Activated CD4-positive, alpha-beta T cell treated with anti-CD3 and anti-CD28 coated beads, Interleukin-2, amount 10 ng/mL, durations not matched to agents 24 days and 14 days (primary cell): ENCODE measurements around the gene NPB. TPM values are rescaled to one million over a fixed set of nuclear protein-coding genes. Genes with fewer than 3 reads are reported as not detected.
A peak's percentile ranks its signal among the peaks of the same experiment; 100 is the strongest.

Experiments used
- DNase-seq: peaks from one replicate; pipeline ENCODE4 v3.0.0; 2022
- H3K27ac Mint-ChIP-seq: one replicate; pipeline ENCODE4 v1.8.0; 2022; ENCODE audit warnings: mild to moderate bottlenecking, mixed read lengths
- H3K27me3 Mint-ChIP-seq: one replicate; pipeline ENCODE4 v1.8.0; 2022; ENCODE audit warnings: mixed read lengths
- H3K36me3 Mint-ChIP-seq: one replicate; pipeline ENCODE4 v1.8.0; 2022; ENCODE audit warnings: low read depth, mild to moderate bottlenecking, mixed read lengths
- H3K4me1 Mint-ChIP-seq: one replicate; pipeline ENCODE4 v1.8.0; 2021; ENCODE audit warnings: mixed read lengths
- H3K4me3 Mint-ChIP-seq: one replicate; pipeline ENCODE4 v1.8.0; 2022; ENCODE audit warnings: mild to moderate bottlenecking, moderate library complexity, mixed read lengths
- H3K9me3 Mint-ChIP-seq: one replicate; pipeline ENCODE4 v1.8.0; 2021; ENCODE audit warnings: mixed read lengths
- intact Hi-C: fragments of 100-400 bp; cut with micrococcal nuclease; formaldehyde crosslinking; loops from one replicate; pipeline ENCODE4 v1.15.1; 2023
- total RNA-seq: library from RNA; stranded (reverse); gene quantifications from 2 replicates; pipeline ENCODE4 v1.2.3, GENCODE V29; 2022

Gene NPB
- total RNA-seq, result 0.30 and 0.40 TPM in 2 replicates

DNA sequence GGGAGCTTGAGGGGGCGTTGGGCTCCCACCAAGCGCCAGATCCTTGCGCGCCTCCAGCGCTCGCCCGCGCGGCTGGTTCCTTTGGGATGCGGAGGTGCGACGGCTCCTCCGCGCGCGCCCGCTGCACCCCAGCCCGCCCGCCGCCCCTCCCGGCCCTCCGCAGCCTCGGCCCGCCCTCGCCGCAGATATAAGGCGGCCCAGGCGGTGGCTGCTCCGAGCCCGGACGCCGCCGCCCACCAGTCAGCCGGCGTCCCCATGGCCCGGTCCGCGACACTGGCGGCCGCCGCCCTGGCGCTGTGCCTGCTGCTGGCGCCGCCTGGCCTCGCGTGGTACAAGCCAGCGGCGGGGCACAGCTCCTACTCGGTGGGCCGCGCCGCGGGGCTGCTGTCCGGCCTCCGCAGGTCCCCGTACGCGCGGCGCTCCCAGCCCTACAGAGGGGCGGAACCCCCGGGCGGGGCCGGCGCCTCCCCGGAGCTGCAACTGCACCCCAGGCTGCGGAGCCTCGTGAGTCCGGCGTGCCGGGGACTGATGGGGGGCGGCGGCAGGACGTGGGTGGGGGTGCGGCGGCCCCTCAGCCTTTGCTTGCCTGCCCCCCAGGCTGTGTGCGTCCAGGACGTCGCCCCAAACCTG, at the start of gene NPB:
TSS of gene NPB (plus strand) at position 216 of the 630 bp plus-strand sequence. CDS start at position 256, 40 bp downstream.
- H3K27ac Mint-ChIP-seq, result no peak within 1 kb of the TSS
- peaks cover 20% of the 10 kb centered on the region for H3K36me3 Mint-ChIP-seq
- H3K9me3 Mint-ChIP-seq, result no peaks in the 10 kb centered on the region
- peaks cover 7% of the 10 kb centered on the region for H3K27me3 Mint-ChIP-seq
- peak within 1 kb of the TSS; percentile 3 for H3K4me3 Mint-ChIP-seq
- no peak for DNase-seq
- intact Hi-C loops, result no loop called here
- H3K4me1 Mint-ChIP-seq, result peaks cover 2% of the 10 kb centered on the region

DNA sequence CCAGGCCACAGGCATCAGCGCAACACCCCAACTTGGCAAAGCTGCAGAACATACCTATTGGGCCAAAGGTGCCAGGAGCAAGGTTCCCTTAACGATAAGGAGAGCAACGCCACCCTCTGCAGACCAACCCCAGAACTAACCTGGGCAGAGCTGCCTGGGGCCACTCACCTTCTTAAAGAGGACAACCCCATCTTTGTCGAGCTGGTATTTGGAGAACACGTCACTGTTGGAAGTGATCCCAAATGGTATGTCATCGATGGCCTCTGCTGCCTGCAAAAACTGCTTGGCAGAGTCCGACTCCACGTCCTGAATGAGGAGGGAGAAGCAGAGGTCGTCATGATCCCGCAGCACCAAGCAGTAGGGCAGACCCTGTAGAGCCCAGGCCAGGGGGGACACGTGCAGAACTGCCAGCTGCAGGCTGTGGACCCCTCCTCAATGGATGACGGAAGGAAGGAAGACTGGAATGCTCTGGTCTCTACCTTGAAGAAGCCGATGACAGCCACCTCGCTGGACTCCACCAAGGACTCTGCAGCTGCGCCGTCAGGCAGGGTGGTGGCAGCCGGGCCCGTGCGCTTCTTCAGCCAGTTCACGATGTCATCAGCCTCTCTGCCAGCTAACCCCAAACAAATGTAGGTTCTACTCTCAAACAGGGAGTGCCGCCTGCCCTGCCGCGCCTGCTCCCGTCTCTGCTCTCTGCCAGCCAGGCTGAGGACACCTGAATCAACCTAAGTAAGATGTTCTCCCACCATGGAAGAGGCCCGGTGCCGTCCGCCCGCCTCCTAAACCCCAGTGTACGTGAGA, 46.9 kb upstream of the NPB start:
- no peak overlapping the region for H3K27ac Mint-ChIP-seq
- H3K4me3 Mint-ChIP-seq, result no peak overlapping the region
- peaks cover 29% of the 10 kb centered on the region for H3K4me1 Mint-ChIP-seq
- H3K9me3 Mint-ChIP-seq, result no peaks in the 10 kb centered on the region
- peaks cover 71% of the 10 kb centered on the region for H3K36me3 Mint-ChIP-seq
- no peaks in the 10 kb centered on the region for H3K27me3 Mint-ChIP-seq
- intact Hi-C loops, result no loop called here
- peak; percentile 63 for DNase-seq

- H3K4me1 Mint-ChIP-seq, result peaks cover 36% of the 10 kb centered on the region
- H3K4me3 Mint-ChIP-seq, result peak overlapping the region; percentile 92
- H3K36me3 Mint-ChIP-seq, result peaks cover 60% of the 10 kb centered on the region
- no peak for DNase-seq
- peak overlapping the region; percentile 56 for H3K27ac Mint-ChIP-seq
- H3K27me3 Mint-ChIP-seq, result no peaks in the 10 kb centered on the region
- no peaks in the 10 kb centered on the region for H3K9me3 Mint-ChIP-seq
- intact Hi-C loops, result no loop called here
These were observed 43.7 kb upstream of the NPB start for GRCh38 chr17:81858170-81858966.

GRCh38 chr17:81858967-81859905, 42.8 kb upstream of the NPB start:
- peaks cover 59% of the 10 kb centered on the region for H3K36me3 Mint-ChIP-seq
- H3K9me3 Mint-ChIP-seq, result no peaks in the 10 kb centered on the region
- H3K27ac Mint-ChIP-seq, result peak overlapping the region; percentile 88
- H3K4me1 Mint-ChIP-seq, result peaks cover 43% of the 10 kb centered on the region
- peak; percentile 59 for DNase-seq
- no peaks in the 10 kb centered on the region for H3K27me3 Mint-ChIP-seq
- H3K4me3 Mint-ChIP-seq, result peak overlapping the region; percentile 92
- intact Hi-C loops, result no loop called here

DNA sequence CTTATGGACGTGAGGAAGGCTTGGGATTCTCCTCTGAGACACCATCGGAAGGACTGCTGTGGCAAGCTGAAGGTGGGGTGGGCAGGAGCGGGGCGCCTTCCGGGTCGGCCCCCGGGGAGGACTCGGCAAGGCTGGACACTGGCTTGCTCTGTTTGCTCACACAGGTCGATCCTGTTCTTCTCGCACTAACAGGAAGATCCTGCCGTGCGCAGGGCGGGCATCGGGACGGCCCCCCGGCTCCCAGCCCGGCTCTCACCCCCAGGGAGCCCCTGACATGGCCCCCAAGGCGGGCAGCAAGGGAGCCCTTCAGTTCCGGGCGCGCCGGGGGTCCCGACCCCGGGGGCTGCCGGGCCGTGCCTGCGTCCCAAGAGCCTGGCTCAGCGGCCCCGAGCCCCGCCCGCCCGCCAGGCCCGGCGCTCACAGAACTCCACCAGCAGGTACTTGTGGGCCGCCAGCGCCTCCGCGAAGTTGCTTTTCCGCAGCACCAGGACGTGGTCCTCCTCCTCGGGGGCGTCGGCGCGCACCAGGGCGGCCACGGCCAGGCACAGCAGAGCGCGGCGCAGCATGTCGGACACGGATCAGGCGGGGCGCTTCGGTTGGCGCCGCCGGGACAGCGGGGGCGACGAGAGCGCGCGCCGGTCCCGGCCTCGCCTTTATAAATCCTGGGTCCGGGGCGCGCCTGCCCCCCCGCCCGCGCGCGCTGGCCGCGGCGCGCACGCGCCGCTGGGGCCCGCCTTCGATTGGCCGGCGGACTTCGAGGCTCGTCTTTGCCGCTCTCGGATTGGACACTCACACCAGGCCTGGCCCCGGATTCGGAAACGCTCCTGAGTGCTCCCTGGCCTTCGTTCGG, 41.9 kb upstream of the NPB start, which contains the start of gene P4HB:
TSS of gene P4HB (minus strand) at position 630 of the 850 bp plus-strand sequence. CDS start at position 566, 64 bp downstream.
- peaks cover 59% of the 10 kb centered on the region for H3K36me3 Mint-ChIP-seq
- peaks cover 43% of the 10 kb centered on the region for H3K4me1 Mint-ChIP-seq
- H3K27ac Mint-ChIP-seq, result peak within 1 kb of the TSS; percentile 98
- no peaks in the 10 kb centered on the region for H3K9me3 Mint-ChIP-seq
- peak within 1 kb of the TSS; percentile 96 for H3K4me3 Mint-ChIP-seq
- intact Hi-C loops, result loop anchor here (1.0 to 5.0 kb wide), 4 partner anchors 117 to 238 kb away; partner anchors contain the start of genes ASPSCR1, CENPX, FASN and LRRC45
- no peaks in the 10 kb centered on the region for H3K27me3 Mint-ChIP-seq
- DNase-seq, result peak; percentile 80

DNA sequence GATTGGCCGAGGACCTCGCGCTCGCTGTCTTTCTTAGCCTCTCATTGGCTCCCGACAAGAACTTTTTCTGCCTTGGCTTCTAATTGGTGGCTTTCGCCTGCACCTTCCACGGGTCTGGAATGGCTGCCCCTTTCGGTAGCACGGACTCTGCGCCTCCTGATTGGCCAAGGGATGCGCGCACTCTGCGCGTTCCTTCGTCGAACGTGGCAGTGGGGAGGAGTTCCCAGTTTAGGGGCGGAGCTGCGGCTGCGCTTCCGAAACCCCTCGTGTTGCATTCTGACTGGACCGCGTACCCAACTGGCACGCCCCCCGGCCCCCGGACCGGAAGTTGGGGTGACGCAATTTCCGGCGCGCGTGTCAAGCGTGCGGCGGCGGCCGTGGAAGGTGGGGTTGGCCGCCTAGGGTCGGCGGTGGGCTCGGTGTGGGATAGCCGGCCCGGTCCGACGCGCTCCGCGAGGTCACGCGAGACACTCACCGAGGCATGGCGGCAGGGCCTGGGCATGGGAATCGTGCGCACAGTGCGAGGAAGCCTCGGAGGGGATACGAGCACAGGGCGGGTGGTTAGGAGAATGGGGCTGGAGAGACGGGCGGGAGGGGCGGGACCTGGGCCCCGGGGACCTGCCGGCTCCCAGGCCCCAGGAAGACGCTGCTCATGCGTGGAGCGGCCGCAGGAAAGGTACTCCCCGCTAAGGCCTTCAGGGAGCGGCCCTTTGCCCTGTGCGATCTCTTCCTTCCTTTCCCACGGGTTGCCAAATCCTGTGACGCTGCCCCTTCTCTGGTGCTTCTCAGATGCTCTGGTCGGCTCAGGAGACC, 41.1 kb upstream of the NPB start:
- peak; percentile 100 for DNase-seq
- intact Hi-C loops, result loop anchor here (1.0 to 5.0 kb wide), 7 partner anchors 9 to 237 kb away; partner anchors contain the start of genes ALYREF, ANAPC11, ASPSCR1 and CENPX
- H3K27me3 Mint-ChIP-seq, result no peaks in the 10 kb centered on the region
- H3K36me3 Mint-ChIP-seq, result peaks cover 56% of the 10 kb centered on the region
- peak overlapping the region; percentile 96 for H3K4me3 Mint-ChIP-seq
- peaks cover 44% of the 10 kb centered on the region for H3K4me1 Mint-ChIP-seq
- peak overlapping the region; percentile 98 for H3K27ac Mint-ChIP-seq
- H3K9me3 Mint-ChIP-seq, result no peaks in the 10 kb centered on the region

DNA sequence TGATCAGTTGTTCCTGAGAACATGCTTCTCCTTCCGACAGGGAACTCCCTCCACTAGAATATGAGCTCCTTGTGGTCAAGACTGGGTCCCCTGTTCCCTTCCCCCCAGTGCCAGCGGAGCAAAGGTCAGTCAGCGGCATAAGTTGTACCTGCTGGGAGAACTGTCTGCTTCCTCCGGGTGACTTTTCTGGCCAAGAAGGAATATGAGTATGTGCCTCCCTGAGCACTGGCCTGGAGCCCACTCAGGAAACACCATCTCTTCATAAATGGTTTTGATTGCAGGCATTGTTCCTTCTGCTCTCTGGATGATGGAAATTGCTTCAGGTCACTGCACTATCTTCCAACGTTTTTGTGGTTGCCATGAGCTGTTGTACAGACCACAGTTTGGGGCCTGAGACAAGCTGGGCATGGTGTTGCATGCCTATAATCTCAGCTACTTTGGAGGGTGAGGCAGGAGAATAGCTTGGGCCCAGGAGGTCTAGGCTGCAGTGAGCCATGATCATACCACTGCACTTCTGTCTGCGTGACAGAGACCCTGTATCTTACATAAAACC, 38.8 kb upstream of the NPB start:
- peak overlapping the region; percentile 49 for H3K27ac Mint-ChIP-seq
- H3K27me3 Mint-ChIP-seq, result no peaks in the 10 kb centered on the region
- intact Hi-C loops, result loop anchor here (5.0 kb wide), 2 partner anchors 114 to 159 kb away; partner anchors contain the start of genes ASPSCR1, CENPX and LRRC45
- H3K4me1 Mint-ChIP-seq, result peaks cover 46% of the 10 kb centered on the region
- DNase-seq, result no peak
- peak overlapping the region; percentile 76 for H3K4me3 Mint-ChIP-seq
- no peaks in the 10 kb centered on the region for H3K9me3 Mint-ChIP-seq
- peaks cover 50% of the 10 kb centered on the region for H3K36me3 Mint-ChIP-seq

DNA sequence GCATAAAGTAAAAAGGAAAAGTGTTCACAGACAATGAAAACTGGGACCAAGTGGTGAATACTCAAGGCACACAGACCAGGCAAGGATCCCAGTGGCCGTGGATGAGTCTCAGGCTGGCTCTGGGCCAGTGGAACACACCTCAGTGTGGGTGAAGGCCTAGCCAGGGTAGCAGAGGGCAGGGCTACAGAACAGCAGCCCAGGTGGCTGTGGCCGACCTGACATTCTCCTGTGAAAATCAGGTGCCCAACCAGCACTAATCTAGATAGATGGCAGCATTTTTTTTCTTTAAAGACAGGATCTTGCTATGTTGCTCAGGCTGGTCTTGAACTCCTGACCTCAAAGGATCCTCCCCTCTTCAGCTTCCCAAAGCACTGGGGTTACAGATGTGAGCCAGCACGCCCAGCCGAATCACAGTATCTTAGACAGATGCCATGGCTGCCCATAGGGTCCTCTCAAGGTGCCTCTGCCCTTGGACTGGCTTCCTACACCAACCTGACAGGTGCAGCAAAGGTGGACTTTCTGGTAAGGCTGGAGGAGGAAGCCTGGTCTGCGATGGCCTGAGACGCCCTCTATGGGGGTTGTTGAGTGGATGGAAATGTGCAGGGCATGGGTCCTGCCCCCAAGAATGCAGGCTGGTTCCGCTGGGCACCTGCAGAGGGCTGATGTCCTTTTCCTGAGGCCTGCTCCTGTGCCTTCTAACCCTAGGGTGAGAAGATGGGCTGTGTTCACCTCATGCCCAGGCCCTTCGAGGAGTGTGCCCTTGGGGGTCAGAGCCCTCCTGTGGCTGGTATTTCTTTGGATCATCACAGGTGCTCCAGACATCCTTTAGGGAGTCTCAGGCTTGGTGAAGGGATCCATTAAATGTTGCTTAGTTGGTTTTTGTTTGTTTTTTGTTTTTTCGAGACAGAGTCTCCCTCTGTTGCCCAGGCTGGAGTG, 37.9 kb upstream of the NPB start:
- peak overlapping the region; percentile 49 for H3K27ac Mint-ChIP-seq
- intact Hi-C loops, result loop anchor here (5.0 kb wide), 2 partner anchors 113 to 158 kb away; partner anchors contain the start of genes ASPSCR1, CENPX and LRRC45
- no peaks in the 10 kb centered on the region for H3K27me3 Mint-ChIP-seq
- no peaks in the 10 kb centered on the region for H3K9me3 Mint-ChIP-seq
- no peak for DNase-seq
- H3K4me3 Mint-ChIP-seq, result no peak overlapping the region
- peaks cover 40% of the 10 kb centered on the region for H3K4me1 Mint-ChIP-seq
- peaks cover 46% of the 10 kb centered on the region for H3K36me3 Mint-ChIP-seq

DNA sequence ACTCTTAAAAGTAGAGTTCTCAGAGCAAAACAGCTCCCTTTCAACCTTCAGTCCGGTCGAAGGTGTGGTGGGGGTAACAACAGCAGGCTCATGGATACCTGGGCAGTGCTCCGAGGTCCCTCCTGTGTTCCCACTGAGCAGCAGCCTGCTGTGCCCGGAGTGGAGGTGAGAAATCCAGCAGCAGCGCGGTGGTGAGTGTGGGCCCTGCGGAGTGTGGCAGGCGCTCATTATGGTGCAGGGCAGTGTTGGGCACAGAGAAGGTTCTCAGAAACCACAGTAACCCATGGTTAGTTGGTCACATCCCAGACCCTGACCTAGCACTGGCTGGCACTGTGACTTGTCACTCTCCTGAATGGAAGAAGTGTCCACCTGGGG, 36.7 kb upstream of the NPB start:
- peak overlapping the region; percentile 28 for H3K27ac Mint-ChIP-seq
- peaks cover 43% of the 10 kb centered on the region for H3K4me1 Mint-ChIP-seq
- H3K36me3 Mint-ChIP-seq, result peaks cover 51% of the 10 kb centered on the region
- no peaks in the 10 kb centered on the region for H3K27me3 Mint-ChIP-seq
- no peak for DNase-seq
- intact Hi-C loops, result no loop called here
- no peaks in the 10 kb centered on the region for H3K9me3 Mint-ChIP-seq
- no peak overlapping the region for H3K4me3 Mint-ChIP-seq

DNA sequence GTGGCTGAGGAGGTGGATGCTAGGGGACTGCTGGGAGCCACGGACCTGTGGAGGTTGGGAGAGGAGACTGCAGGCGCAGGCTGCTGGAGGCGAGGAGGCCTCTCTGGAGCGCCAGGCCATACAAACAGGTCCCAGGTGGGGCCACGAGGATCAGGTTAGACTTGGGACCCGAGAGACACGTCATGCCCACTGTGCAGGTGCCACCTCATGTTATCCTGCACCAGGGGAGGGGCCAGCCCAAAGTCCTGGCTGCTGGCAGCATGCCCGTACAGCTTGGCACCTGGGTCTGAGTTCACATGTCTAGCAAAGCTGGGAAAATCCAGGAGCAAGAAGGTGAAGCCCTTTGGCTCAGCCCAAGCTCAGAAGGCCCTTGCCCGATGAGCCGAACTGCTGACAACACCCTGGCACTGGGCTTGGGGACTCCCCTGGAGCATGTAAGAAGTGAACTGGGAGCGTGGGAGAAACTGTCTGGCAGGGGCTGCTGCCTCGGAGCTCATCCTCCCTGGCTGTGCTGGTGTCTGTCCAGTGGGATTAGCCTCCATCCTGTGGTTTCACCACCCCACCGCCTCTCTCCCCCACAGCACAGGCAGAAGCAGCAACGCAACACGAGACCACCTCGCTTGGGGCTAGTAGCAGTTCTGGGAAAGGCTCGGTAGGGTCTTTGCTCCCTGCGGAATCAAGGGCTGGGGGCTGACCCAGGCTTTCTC, 36.2 kb upstream of the NPB start:
- H3K4me3 Mint-ChIP-seq, result no peak overlapping the region
- H3K9me3 Mint-ChIP-seq, result no peaks in the 10 kb centered on the region
- no peak for DNase-seq
- H3K27me3 Mint-ChIP-seq, result no peaks in the 10 kb centered on the region
- H3K4me1 Mint-ChIP-seq, result peaks cover 41% of the 10 kb centered on the region
- intact Hi-C loops, result no loop called here
- peak overlapping the region; percentile 63 for H3K27ac Mint-ChIP-seq
- peaks cover 49% of the 10 kb centered on the region for H3K36me3 Mint-ChIP-seq
